TTC549 (cell line): ENCODE data around the gene NNAT.
"Not testable (repeated sequence)": the region's sequence is repeated elsewhere in the genome, so short reads cannot be mapped to it uniquely, and the experiment has no call there.

Source experiments
- FAIRE-seq: peaks from 2 replicates; lab custom pipeline; 2012; peaks lifted over from hg19 to GRCh38; lab: Jason Lieb, UNC

NNAT gene

DNA sequence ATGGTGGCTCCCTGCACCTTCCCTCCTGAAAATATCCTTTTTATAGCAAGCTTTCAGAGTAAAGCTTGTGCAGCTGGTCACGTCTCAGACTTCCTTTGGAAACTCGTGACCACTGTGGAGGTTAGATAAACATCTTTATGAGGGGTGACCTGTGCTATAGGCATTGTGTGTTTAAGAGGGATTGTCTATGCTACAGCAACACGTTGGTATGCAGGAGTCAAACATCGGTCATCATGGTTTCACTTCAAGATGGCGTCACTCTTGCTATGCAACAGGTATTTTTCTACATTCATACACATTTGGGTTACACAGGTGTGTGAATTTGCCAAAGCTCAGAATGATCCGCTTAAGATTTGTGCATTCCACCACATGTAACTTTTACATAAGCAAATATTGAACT lies 21.2 kb downstream of the NNAT start:
- FAIRE-seq: no peak

DNA sequence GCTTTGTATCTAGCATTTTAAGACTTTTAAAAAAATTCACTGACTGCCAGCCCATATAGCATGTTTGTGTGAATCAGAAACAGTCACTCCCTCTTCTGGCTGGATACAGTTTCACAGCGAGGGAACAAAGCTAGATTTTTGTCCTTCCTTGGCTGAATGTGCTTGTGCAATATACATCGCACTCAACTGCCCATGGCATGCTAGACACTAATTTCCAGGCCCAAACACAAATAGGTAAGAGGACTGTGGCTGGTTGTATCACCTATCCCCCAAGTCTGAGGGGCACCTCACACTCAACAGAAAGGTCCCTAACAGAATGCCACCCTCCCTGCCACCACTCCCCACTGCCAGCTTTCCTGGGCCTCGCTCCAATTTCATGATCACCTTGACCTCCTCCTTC lies 22.8 kb downstream of the NNAT start:
- FAIRE-seq: peak; percentile 60

DNA sequence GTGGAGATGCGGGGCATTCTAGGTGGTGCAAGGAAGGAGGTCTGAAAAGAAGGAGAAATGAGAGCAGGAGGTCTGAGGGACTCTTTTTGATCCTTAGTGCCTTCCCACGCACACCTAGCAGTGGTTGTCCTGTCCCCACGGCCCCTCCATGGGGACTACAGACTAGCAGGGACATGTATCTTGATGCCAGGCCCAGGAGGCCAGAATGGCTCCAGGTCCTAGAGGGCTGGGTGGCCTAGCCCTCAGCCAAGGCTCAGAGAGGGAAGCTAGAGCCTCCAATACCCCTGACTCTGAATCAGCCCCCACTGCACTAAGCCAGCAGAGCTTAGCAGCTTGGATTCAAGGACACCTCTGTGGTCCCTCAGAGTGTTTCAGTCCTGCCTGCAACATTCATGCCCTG lies 23.3 kb downstream of the NNAT start:
- FAIRE-seq: no peak

DNA sequence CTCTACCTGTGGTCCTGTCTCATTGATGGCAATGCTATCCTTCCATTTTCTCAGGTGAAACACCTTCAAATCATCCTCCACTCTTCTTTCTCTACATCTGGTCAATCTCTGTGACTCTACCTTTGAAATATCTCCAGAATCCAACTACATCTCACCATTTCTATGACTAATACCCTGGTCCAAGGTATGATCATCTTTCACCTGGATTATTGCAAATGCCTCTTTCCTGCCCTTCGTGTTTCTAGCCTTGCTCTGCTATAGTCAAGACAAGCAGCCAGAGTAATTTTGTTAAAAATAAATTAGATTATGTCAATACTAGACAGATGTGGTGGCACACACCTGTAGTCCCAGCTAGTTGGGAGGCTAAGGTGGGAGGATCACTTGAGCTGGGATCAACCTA lies 24.5 kb downstream of the NNAT start:
- FAIRE-seq: no peak

DNA sequence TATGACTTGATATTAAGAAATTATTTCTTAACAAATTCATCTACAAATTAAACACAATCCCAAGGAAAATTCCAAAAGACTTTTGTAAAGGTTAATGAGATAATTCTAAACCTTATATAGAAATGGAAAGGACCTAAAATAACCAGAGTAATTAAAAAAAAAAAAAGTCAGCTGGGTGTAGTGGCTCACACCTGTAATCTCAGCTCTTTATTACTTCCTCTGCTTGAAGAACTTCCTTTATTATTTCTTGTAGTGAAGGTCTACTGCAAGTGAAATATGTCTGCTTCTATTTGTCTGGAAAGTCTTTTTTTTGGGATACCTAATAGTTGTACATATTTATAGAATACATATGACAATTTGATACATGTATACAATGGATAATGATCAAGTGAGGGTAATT lies 26.9 kb downstream of the NNAT start:
- FAIRE-seq: no peak

DNA sequence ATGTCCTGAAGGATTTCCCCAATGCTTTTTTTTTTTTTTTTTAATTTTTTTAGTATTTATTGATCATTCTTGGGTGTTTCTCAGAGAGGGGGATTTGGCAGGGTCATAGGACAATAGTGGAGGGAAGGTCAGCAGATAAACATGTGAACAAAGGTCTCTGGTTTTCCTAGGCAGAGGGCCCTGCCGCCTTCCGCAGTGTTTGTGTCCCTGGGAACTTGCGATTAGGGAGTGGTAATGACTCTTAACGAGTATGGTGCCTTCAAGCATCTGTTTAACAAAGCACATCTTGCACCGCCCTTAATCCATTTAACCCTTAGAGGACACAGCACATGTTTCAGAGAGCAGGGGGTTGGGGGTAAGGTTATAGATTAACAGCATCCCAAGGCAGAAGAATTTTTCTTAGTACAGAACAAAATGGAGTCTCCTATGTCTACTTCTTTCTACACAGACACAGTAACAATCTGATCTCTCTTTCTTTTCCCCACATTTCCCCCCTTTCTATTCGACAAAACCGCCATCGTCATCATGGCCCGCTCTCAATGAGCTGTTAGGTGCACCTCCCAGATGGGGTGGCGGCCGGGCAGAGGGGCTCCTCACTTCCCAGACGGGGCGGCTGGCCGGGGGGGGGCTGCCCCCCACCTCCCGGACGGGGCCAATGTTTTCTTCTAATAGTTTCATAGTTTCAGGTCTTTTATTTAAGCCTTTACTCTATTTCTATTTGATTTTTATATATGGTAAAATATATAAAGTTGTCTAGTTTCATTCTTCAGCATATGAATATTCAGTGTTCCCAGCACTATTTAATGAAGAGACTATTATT lies 29.3 kb downstream of the NNAT start:
- not testable (repeated sequence) for FAIRE-seq

DNA sequence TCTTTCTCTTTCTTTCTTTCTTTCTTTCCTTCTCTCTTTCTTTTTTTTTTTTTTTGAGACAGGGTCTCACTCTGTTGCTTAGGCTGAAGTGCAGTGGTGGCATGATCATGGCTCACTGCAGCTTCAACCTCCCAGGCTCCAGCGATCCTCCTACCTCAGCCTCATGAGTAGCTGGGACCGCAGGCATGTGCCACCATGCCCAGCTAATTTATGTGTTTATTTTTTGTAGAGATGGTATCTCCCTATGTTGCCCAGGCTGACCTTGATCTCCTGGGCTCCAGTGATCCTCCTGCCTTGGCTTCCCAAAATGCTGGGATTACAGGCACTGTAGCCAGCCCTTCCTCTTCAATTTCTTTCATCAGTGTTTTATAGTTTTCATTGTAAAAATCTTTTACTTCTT lies 30.6 kb downstream of the NNAT start:
- not testable (repeated sequence) for FAIRE-seq

DNA sequence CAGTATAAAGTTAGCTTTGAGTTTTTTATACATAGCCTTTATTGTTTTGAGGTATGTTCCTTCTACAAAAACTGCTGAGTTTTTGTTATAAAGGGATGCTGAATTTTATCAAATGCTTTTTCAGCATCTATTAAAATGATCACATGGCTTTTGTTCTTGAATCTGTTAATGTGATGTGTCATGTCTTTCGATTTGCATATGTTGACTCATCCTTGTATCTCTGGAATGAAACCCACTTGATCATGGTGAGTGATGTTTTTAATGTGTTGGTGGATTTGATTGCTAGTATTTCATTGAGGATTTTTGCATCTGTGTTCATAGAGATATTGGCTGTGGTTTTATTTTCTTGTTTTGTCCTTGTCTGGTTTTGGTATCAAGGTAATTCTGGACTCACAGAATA lies 31.4 kb downstream of the NNAT start:
- FAIRE-seq: no peak

DNA sequence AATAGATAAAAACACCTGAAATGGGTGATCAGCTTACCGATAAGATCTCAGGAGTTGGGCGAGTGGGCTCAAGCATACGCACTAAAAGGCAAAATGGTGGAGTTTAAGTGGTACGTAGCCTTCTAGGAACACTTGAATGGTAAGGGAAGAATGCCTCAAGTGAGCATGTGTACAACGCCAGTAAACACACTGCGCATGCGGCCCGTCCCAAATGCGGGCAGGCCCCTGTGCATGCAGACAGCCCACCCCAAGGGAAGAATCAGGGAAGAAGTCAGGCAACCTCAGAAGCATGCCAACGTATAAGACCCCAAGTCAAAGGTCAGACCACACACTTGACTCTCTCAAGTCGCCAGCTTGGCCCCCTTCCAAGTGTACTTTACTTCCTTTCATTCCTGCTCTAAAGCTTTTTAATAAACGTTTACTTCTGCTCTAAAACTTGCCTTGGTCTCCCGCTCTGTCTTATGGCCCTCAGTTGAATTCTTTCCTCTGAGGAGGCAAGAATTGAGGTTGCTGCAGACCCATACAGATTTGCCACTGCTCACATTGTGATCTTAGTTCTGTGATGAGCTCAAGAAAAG lies 33.8 kb downstream of the NNAT start:
- not testable (repeated sequence) for FAIRE-seq

DNA sequence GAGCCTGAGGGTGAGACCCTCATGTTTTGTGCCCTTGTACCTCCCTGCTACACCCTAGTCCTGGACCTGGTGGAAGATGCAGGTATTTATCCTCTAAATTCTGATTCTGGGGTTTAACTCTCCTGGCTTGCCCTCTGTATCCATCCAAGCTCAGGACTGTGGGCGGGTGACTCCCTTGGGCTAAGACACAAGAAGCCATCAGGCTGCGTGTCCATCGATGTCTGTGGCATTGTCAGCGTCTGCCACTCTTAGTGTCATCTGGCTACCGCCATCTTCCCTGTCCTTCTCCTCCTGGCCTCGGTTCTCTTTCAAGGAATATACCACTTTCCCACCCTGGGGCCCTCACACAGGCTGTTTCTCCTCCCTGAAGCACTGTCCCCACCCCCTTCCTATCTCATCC lies 35.5 kb downstream of the NNAT start:
- FAIRE-seq: no peak

DNA sequence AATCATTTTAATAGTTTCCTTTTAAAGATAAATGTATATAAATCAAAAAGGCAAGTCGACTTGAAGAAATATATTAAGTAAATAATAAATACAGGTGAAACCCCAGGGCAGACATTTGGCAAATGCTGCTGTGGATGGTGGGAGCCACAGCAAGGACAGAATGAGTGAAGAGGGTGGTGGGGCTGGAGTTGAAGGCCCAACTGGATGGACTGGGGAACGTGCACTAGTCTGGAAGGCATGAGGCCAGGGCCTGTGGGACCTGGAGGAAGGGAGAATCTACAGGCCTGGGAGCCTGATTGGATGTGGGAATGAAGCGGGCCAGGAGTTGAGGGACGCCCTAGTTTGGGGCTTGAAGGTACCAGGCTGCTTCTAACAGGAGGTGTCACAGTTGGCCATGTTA lies 37.3 kb downstream of the NNAT start:
- no peak for FAIRE-seq

DNA sequence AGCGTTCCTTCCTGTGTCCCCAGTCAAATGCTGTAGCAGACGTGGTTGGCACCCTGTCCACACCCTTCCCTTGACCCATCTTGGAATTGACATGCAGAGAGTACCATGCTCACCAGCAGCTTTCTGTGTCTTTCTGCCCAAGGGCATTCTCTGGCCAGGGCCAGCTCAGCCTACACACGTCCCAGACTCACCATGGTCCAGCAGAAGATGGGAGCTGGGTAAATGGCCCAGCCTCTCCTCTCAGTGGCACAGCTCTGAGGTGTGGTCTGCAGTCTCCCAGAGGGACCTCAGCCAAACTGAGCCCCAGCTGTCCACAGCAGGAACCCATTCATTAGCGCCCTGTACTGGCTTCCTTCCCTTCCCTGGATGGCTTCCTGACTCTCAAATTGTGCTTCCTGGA lies 37.7 kb downstream of the NNAT start:
- no peak for FAIRE-seq

DNA sequence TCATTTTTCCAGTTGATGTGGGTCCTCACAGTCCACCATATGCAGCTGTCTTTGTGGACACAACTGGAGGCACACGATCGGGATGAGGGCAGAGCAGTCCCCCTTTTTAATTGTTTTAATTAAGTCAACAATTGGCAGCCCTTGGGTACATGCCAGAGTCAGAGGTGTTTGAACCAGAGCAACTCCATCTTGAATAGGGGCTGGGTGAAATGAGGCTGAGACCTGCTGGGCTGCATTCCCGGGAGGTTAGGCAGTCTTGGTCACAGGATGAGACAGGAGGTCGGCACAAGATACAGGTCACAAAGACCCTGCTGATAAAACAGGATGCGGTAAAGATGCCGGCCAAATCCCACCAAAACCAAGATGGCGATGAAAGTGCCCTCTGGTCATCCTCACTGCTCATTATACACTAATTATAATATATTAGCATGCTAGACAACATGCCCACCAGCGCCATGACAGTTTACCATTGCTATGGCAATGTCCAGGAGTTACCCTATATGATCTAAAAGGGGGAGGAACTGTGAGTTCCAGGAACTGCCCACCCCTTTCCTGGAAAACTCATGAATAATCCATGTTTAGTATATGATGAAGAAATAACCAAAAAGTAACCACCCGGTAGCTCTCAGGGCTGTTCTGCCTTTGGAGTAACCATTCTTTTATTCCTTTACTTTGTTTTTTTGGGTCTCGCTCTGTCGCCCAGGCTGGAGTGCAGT lies 38.4 kb downstream of the NNAT start:
- no peak for FAIRE-seq

DNA sequence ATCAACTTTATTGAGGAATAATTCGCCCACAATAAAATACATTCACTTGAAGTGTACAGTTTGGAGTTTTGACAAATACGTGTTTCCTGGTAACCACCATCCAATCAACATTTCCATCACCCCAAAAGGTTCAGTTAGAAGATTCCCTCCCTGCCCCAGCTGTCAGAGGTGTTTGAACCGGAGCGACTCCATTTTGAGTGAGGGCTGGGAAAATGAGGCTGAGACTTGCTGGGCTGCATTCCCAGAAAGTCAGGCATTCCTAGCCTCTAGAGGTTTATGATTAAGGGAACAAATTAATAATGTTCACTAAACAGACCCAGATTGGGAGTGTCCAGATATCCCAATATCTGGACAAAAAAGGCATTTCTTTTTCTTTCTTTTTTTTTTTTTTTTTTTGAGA lies 39.6 kb downstream of the NNAT start:
- FAIRE-seq: no peak

DNA sequence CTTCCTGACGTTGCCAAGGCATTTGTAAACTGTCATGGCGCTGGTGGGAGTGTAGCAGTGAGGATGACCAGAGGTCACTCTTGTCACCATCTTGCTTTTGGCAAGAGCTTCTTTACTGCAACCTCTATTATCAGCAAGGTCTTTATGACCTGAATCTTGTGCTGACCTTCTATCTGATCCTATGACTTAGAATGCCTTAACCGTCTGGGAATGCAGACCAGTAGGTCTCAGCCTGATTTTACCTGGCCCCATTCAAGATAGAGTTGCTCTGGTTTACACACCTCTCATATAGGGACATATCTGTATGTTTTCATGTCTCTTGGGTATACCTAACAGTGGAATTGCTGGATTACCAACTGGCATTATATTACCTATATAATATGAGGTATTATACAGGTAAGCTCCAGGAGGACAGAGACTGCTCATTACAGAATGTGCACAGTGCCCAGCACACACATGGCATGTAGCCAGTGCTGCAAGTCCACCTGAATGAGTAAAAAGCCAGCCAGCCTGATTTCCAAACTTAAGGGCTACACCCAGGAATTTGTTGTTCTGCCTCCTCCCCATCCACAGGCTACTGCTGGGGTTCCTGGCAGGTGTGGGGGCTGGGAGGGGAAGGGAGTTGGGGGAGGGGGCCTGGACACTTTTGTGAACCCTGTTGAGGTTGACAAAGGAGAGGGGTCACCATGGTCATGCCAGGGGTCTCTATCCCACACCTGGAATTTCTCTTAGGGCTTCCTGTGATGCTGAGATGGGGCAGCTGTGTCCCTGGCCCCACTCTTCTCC lies 41.8 kb downstream of the NNAT start:
- FAIRE-seq: no peak

DNA sequence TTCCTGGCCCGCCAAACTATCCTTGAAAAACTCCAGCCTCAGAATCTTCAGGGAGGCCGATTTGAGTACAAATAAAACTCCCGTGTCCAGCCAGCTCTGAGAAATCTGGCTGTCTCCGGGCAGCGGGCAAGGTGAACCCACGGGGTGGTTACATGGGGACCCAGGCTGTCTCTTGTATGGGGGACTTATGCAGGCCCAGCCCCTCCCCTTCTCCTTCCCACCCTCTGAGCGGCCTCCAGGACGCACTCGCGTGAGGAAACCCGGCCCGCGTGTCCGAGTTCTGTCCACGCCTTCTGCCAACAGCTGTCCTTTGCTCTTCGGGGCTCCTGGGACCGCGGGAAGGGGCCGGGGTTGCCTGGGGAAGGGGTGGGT lies 43.0 kb downstream of the NNAT start:
- FAIRE-seq: no peak

DNA sequence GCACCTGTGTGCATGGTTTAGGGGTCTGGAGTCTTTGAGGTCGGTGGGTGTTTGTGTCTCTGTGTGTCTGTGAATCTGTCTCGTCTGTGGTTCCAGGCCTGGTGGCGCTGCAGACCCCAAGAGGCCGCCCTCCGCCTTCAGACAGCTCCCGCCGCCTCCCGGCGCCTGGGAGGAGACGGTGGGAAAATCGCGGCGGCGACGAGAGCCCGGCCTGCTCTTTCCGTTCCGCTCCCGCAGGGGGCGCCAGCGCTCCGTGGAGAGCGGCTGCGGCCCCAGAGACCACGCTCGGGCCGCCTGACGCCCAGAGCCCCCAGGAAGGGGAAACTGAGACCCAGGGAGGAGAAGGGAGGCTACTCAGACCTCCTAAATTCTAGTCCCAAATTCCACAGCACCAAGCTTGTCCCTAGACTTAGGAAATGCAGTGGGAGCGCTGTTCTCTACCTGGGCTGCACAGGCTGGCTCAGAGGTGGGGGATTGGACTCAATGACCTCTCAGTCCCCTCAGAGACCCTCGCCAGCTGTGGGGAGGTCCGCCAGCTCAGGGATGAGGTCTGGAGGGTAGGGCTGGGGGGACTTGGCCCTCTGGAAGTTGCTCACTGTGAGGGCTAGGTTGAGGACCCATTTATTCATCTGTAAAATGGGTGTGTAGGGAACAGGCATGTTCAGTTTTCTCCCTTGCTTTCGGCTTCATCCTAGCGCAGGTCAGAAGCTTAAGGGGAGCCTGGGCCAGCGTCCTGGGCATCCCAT lies 43.5 kb downstream of the NNAT start:
- no peak for FAIRE-seq

DNA sequence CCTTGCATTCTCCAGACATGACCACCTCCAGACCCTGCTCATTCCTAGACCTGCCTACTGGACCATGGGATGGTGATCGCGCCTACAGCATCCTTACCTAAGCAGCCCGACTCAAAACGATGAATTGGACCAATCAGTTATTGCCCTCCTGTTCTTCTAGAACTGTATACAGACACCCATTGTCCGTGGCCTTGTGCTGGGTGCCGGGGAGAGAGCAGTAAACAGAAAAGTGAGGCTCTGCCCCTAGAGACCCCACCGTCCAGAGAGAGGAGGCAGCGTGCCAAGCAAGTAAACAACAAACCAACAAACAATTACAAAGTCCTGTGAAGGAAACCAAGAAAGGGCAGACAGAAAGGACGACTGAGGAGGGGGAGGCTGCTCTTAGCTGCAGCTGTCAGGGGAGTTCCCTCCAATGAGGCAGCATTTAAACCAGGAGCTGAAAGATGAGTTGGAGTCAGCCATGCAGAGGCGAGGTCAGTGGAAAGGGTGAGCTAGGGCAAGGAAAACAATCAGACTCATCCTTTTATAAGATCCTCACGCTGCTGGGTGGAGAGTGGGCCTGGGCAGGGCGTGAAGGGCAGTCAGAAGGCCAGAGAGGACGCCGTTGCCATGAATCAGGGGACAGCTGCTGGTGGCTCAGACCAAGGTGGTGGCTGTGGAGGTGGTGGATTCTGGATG lies 44.2 kb downstream of the NNAT start:
- FAIRE-seq: no peak

DNA sequence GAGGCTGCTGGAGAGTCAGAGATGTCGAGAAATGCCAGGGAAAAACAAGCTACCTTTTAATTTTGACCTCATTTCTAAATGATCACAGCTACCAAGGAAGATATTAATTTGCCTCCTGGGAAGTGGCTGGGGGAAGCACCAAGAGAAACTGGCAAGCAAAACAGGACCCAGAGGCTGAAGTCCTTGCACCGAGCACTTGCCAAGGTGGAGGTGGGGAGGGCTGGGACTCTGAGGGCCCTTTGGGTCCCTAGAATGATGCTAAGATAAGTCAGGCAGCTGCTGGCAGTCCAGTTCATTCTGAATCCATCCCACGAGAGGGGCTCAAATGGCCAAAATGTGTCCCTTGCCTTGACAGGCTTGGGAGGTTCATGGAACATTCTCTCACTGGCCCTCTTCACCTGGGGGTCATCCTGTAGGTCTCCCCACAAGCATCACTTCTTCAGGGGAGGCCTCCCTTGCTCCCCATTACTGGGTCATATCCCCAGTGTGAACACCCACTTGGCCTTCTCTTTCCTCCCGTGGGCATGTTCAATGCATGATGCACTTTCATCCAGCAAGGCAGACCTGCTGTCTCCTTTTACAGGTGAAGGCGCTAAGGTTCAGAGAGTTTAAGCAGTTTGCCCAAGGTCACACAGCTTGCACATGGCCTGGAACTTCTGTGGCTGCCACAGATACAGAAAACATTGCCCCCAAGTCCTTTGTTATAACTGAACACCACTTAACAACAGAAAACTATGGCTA lies 45.7 kb downstream of the NNAT start:
- no peak for FAIRE-seq

DNA sequence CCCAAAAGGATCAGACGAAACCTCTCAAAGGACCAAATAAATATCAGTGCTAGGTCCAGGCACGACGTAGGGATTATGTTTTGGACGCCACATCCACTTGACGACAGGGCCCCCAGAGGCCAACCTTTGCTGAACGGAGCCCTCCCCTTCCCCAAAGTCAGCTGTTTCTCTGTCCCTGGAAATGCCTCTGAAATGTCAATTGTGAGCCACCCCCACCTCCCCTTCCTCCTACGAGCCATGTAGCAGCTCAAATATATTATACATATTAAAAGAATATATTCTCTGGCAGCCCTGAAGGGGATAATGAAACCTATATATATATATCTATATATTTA lies 46.2 kb downstream of the NNAT start:
- FAIRE-seq: no peak
